H9 (cell line): ENCODE data around the gene CLK2. TPM values are rescaled to one million over a fixed set of nuclear protein-coding genes. Genes with fewer than 3 reads are reported as not detected.
A peak's percentile ranks its signal among the peaks of the same experiment; 100 is the strongest.

Experiments
- DNase-seq: peaks from one replicate; pipeline ENCODE4 v3.0.0-alpha.2; 2017
- H2AFZ ChIP-seq: one replicate; pipeline ENCODE4 v1.6.1; 2013; ENCODE audit warnings: mild to moderate bottlenecking, low read length, control low read depth, moderate library complexity
- H2AK5ac ChIP-seq: 2 replicates; pipeline ENCODE4 v1.6.1; 2013; ENCODE audit warnings: low read length, control low read depth, mixed read lengths; ENCODE audit not compliant: insufficient read length
- H2BK120ac ChIP-seq: one replicate; pipeline ENCODE4 v1.6.1; 2013; ENCODE audit warnings: low read depth, mild to moderate bottlenecking, low read length, control low read depth, inconsistent platforms; ENCODE audit not compliant: poor library complexity, severe bottlenecking
- H2BK12ac ChIP-seq: 2 replicates; pipeline ENCODE4 v1.6.1; 2013; ENCODE audit warnings: low read length, control low read depth, mixed read lengths, low read depth; ENCODE audit not compliant: insufficient read length
- H2BK15ac ChIP-seq: 2 replicates; pipeline ENCODE4 v1.6.1; 2013; ENCODE audit warnings: low read depth, low read length, control low read depth
- H2BK20ac ChIP-seq: one replicate; pipeline ENCODE4 v1.6.1; 2013; ENCODE audit warnings: low read depth, mild to moderate bottlenecking, low read length, control low read depth, inconsistent platforms; ENCODE audit not compliant: poor library complexity, severe bottlenecking
- H2BK5ac ChIP-seq: 2 replicates; pipeline ENCODE4 v1.6.1; 2013; ENCODE audit warnings: low read length, control low read depth, mixed read lengths; ENCODE audit not compliant: insufficient read length
- H3K14ac ChIP-seq: 2 replicates; pipeline ENCODE4 v1.6.1; 2013; ENCODE audit warnings: low read length, control low read depth; ENCODE audit not compliant: insufficient read depth
- H3K18ac ChIP-seq: 2 replicates; pipeline ENCODE4 v1.6.1; 2013; ENCODE audit warnings: low read depth, mild to moderate bottlenecking, mixed read lengths, low read length, control low read depth; ENCODE audit not compliant: insufficient read length
- H3K23ac ChIP-seq: 2 replicates; pipeline ENCODE4 v1.6.1; 2013; ENCODE audit warnings: low read length, control low read depth, mixed read lengths, low read depth; ENCODE audit not compliant: insufficient read length
- H3K23me2 ChIP-seq: 2 replicates; pipeline ENCODE4 v1.6.1; 2013; ENCODE audit warnings: low read depth, mild to moderate bottlenecking, mixed read lengths, low read length, control low read depth; ENCODE audit not compliant: insufficient read length, poor library complexity, severe bottlenecking
- H3K27ac ChIP-seq: 2 replicates; pipeline ENCODE4 v1.5.1; 2013; ENCODE audit warnings: low read length, control low read depth, mixed read lengths, low read depth; ENCODE audit not compliant: insufficient read length
- H3K27me3 ChIP-seq: 2 replicates; pipeline ENCODE4 v1.6.1; 2013; ENCODE audit warnings: low read length, control low read depth, inconsistent platforms; ENCODE audit not compliant: insufficient read depth
- H3K4ac ChIP-seq: 2 replicates; pipeline ENCODE4 v1.6.1; 2013; ENCODE audit warnings: low read depth, mild to moderate bottlenecking, control low read depth, inconsistent platforms, low read length, moderate library complexity
- H3K4me1 ChIP-seq: 2 replicates; pipeline ENCODE4 v1.6.1; 2013; ENCODE audit warnings: low read length, control low read depth, inconsistent platforms; ENCODE audit not compliant: insufficient read depth
- H3K4me2 ChIP-seq: 2 replicates; pipeline ENCODE4 v1.6.1; 2013; ENCODE audit warnings: low read length, control low read depth, mixed read lengths; ENCODE audit not compliant: insufficient read length, insufficient read depth
- H3K56ac ChIP-seq: 2 replicates; pipeline ENCODE4 v1.6.1; 2013; ENCODE audit warnings: low read depth, mild to moderate bottlenecking, mixed read lengths, low read length, control low read depth; ENCODE audit not compliant: insufficient read length
- H3K79me1 ChIP-seq: 2 replicates; pipeline ENCODE4 v1.6.1; 2013; ENCODE audit warnings: low read depth, mild to moderate bottlenecking, moderate library complexity, low read length, control low read depth, inconsistent platforms; ENCODE audit not compliant: insufficient read depth, poor library complexity, severe bottlenecking
- H3K79me2 ChIP-seq: 2 replicates; pipeline ENCODE4 v1.6.1; 2013; ENCODE audit warnings: low read length, control low read depth, inconsistent platforms; ENCODE audit not compliant: insufficient read depth
- H3K9ac ChIP-seq: 2 replicates; pipeline ENCODE4 v1.6.1; 2013; ENCODE audit warnings: low read length, control low read depth, mixed read lengths; ENCODE audit not compliant: insufficient read length; ENCODE audit errors: extremely low read depth
- H3K9me3 ChIP-seq: one replicate; pipeline ENCODE4 v1.6.1; 2013; ENCODE audit warnings: low read depth, low read length, inconsistent platforms; ENCODE audit not compliant: control insufficient read depth
- H3T11ph ChIP-seq: one replicate; pipeline ENCODE4 v1.6.1; 2013; ENCODE audit warnings: mild to moderate bottlenecking, low read length, control low read depth, inconsistent platforms
- H4K20me1 ChIP-seq: one replicate; pipeline ENCODE4 v1.6.1; 2013; ENCODE audit not compliant: control insufficient read depth, insufficient read length, insufficient read depth
- H4K5ac ChIP-seq: 2 replicates; pipeline ENCODE4 v1.6.1; 2013; ENCODE audit warnings: low read depth, mild to moderate bottlenecking, mixed read lengths, low read length, control low read depth; ENCODE audit not compliant: insufficient read length
- H4K8ac ChIP-seq: replicated peaks from 2 replicates; pipeline ENCODE4 v1.6.1; 2013; ENCODE audit warnings: low read length, control low read depth, mixed read lengths, low read depth; ENCODE audit not compliant: insufficient read length
- H4K91ac ChIP-seq: 2 replicates; pipeline ENCODE4 v1.6.1; 2013; ENCODE audit warnings: low read depth, mild to moderate bottlenecking, moderate library complexity, mixed read lengths, low read length, control low read depth; ENCODE audit not compliant: insufficient read length
- H3K27ac Mint-ChIP-seq, 3 experiments: 2 replicates in 2 of 3; 3 replicates in 1 of 3; pipeline ENCODE4 v1.8.0; 2020 to 2021; ENCODE audit warnings: mixed read lengths in 3 of 3, mild to moderate bottlenecking in 1 of 3, moderate library complexity in 1 of 3
- H3K27me3 Mint-ChIP-seq: 2 replicates; pipeline ENCODE4 v1.8.0; 2021; ENCODE audit warnings: low read depth, mild to moderate bottlenecking, moderate library complexity, mixed read lengths
- H3K36me3 Mint-ChIP-seq, 3 experiments: 2 replicates in 2 of 3; 3 replicates in 1 of 3; pipeline ENCODE4 v1.8.0; 2020 to 2021; ENCODE audit warnings: low read depth in 3 of 3, mixed read lengths in 3 of 3; ENCODE audit not compliant: insufficient read depth in 1 of 3
- H3K4me1 Mint-ChIP-seq, 2 experiments: 2 replicates each; pipeline ENCODE4 v1.8.0; 2020; ENCODE audit warnings: mixed read lengths in 2 of 2
- H3K4me3 Mint-ChIP-seq, 2 experiments: 2 replicates in 1 of 2; 3 replicates in 1 of 2; pipeline ENCODE4 v1.8.0; 2020 to 2021; ENCODE audit warnings: mild to moderate bottlenecking in 2 of 2, mixed read lengths in 2 of 2, moderate library complexity in 1 of 2
- H3K9me3 Mint-ChIP-seq, 2 experiments: 2 replicates in 1 of 2; 3 replicates in 1 of 2; pipeline ENCODE4 v1.8.0; 2020; ENCODE audit warnings: mild to moderate bottlenecking in 2 of 2, mixed read lengths in 2 of 2, moderate library complexity in 1 of 2
- CTCF ChIP-seq: fragments of 200-600 bp; sonication (generic); conservative IDR thresholded peaks from 3 replicates; pipeline ENCODE4 v1.8.0; 2021; ENCODE audit warnings: antibody characterized with exemption, mild to moderate bottlenecking
- WGBS: extraction: QIAGEN DNeasy Blood & Tissue Kit; methylation state at CpG from one replicate; pipeline ENCODE4 v1.1.7; 2013; ENCODE audit warnings: missing lambda C conversion rate, low lambda C conversion rate, mixed read lengths; ENCODE audit not compliant: insufficient read length; ENCODE audit errors: extremely low coverage; 5-methylcytosine and 5-hydroxymethylcytosine counted together
- total RNA-seq: library from RNA; stranded (reverse); gene quantifications from 2 replicates; pipeline ENCODE4 v1.2.1, GENCODE V29; 2021

CLK2 gene
- total RNA-seq, 1 experiment from 2014 or later: 77.5 TPM

- Histone ChIP-seq H3K27me3 (no peaks in the 10 kb centered on the region), H2BK15ac (no peak within 1 kb of the TSS; the same call in 1 of the 2 replicates), H3K56ac (no peak within 1 kb of the TSS), H3K23ac (no peak within 1 kb of the TSS), H3K9me3 (no peaks in the 10 kb centered on the region), H4K91ac (no peak within 1 kb of the TSS), H3K27ac (no peak within 1 kb of the TSS), H3T11ph (no peak within 1 kb of the TSS), H2AFZ (no peak within 1 kb of the TSS), H2BK12ac (no peak within 1 kb of the TSS), H3K18ac (no peak within 1 kb of the TSS), H2BK20ac (no peak within 1 kb of the TSS), H3K9ac (peak within 1 kb of the TSS; percentile 26), H2BK5ac (no peak within 1 kb of the TSS), H4K8ac (no peak within 1 kb of the TSS), H3K4me2 (peak within 1 kb of the TSS; percentile 67), H3K23me2 (peaks cover 14% of the 10 kb centered on the region), H3K4me1 (peaks cover 4% of the 10 kb centered on the region; the same call in 1 of the 2 replicates), H2BK120ac (no peak within 1 kb of the TSS), H3K79me1 (no peaks in the 10 kb centered on the region), H3K4ac (no peak within 1 kb of the TSS), H2AK5ac (no peak within 1 kb of the TSS), H4K5ac (no peak within 1 kb of the TSS), H3K79me2 (no peaks in the 10 kb centered on the region), H3K14ac (peak within 1 kb of the TSS; percentile 55; the same call in 1 of the 2 replicates), H4K20me1 (no peaks in the 10 kb centered on the region)
- DNase-seq: peak; percentile 94
- Mint-ChIP-seq H3K27me3 (no peaks in the 10 kb centered on the region; the same call in 1 of the 2 replicates), H3K36me3 (peaks cover 11 to 36% (median 31%) of the 10 kb centered on the region in 3 experiments; a peak in 6 of 7 replicates), H3K9me3 (no peaks in the 10 kb centered on the region), H3K4me3 (peak within 1 kb of the TSS; percentile 73 to 88), H3K4me1 (peaks cover 29 to 30% of the 10 kb centered on the region in 2 experiments), H3K27ac (peak within 1 kb of the TSS in 2 of 3 experiments; percentile 70 to 90)
- WGBS: no CpG with 5 or more reads among the region's 54 CpGs
- TF ChIP-seq CTCF: peak; percentile 32; the same call in 1 of the 3 replicates
Observed at GRCh38 chr1:155255243-155256007, 17.9 kb downstream of the CLK2 start, which contains the start of gene ENTREP3. ENTREP3 (minus strand) TSS chr1:155255483; CDS start chr1:155254877, 606 bp downstream.
